Stimulated activated CD4-positive, alpha-beta T cell treated with anti-CD3 and anti-CD28 coated beads, Interleukin-1b, Interleukin-23, amount 100 ng/mL, for 24 hours (primary cell): ENCODE measurements around the gene OR4A47.
"Not testable (repeated sequence)": the region's sequence is repeated elsewhere in the genome, so short reads cannot be mapped to it uniquely, and the experiment has no call there.

Source experiments
- DNase-seq, 4 experiments: peaks; one replicate each; pipeline ENCODE4 v3.0.0-alpha.2; 2020; ENCODE audit warnings: low read depth in 4 of 4, low spot score in 1 of 4

Gene OR4A47, protein sequence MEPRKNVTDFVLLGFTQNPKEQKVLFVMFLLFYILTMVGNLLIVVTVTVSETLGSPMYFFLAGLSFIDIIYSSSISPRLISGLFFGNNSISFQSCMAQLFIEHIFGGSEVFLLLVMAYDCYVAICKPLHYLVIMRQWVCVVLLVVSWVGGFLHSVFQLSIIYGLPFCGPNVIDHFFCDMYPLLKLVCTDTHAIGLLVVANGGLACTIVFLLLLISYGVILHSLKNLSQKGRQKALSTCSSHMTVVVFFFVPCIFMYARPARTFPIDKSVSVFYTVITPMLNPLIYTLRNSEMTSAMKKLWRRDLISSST

DNA sequence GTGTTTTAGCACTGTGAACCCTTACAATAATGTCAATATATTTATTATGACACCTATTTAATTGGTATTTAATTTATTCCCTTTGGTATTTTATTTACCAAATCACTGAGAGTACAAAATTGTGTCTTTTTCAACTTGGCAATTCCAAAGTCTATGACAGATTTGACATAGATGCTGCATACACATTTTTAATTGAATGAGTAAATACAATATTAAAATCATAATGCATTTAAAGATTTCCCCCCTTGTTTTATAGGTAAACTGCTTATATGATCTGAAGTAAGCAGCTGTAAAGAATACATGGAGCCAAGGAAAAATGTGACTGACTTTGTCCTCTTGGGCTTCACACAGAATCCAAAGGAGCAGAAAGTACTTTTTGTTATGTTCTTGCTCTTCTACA lies at the start of gene OR4A47:
Gene OR4A47, plus strand, starts transcription at position 301 of the 400 bp plus-strand sequence. Its CDS starts 0 bp downstream, at position 301.
- DNase-seq = not testable (repeated sequence)

DNA sequence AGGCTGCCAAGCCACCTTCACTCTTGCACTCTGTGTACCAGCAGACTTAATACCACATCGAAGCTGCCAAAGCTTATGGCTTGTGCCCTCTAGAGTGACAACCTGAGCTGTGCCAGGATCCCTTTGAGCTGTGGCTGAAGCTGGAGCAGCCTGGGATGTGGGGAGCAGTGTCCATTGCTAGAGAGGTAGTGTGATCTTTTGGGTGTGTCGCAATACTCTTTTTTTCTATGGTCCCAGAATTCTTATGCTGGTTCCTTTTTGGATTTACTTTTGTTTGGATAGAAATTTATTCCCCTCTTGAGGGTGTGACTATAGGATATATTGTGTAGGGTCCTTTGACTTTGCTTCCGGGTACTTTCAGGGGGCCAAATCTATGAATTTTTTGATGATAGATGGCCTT lies 32.7 kb upstream of the OR4A47 start:
- DNase-seq = not testable (repeated sequence)

DNA sequence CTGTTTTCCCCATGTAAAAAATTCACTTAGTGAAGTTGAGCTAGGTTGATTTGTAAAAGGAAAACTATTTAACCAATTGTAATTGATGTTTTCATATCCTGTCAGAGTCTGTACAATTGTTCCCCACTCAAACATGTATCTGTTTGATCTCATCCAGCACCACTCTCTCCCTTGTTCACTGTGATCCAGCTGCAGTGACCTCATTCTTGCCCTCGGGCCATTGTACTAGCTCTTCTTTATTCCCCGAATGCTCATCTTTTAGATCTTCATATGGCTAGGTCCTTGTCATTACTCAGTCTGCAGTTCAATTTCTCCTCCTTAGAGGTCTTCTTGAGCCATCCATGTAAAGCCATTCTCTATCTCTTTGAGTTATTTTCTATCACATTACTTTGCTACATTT lies 14.6 kb upstream of the OR4A47 start:
- DNase-seq = not testable (repeated sequence)

DNA sequence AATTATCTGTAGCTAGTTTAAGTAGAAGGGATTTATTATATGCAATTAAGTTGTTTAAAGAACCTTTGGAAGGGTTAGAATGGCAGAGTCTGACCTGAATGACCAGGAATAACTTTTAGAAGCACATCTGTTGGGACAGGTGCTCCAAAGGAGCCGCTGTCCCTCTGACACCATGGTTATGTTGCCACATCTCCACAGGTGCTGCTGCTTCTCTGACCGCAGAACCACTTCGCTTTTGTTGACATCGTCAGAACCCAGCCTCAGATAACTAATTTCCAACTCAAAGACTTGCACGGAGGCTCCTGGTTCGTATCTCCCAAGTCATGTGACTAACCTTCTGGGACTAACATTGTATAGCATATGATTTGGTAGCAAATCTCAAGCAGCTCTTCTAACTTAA lies 13.9 kb upstream of the OR4A47 start:
- not testable (repeated sequence) for DNase-seq

DNA sequence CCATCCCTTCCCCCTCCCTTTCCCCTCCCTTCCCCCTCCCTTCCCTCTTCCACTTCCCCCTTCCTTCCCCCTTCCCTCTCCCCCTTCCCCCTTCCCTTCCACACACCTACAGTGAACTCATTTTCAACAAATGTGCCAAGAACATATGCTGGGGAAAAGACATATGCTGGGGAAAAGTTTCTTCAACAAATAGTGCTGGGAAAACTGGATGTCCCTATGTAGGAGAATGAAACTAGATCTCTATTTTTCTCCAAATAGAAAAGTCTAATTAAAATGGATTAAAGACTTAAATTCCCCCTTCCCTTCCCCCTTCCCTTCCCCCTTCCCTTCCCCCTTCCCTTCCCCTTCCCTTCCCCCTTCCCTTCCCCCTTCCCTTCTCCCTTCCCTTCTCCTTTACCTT lies 17.6 kb downstream of the OR4A47 start:
- not testable (repeated sequence) for DNase-seq

DNA sequence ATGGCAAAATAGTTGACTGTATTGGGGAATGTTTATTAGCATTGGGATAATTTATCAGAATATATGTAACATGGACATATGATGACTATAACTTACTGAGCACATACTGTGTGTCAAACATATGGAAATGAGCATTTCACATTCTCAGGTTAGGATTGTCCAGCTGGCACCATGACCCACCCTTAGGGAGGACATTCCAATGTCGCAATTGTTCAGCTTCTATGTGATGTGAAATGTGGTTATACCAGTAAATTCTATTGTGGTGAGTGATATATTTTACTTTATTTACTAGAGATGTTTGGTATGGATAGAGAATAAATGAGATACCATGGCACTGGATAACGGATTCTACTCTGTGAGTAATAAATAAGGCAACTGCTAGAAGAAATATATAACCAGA lies 50.4 kb downstream of the OR4A47 start:
- no peak for DNase-seq
